T-helper 2 cell treated with Interferon-gamma antibody and Interleukin-4, amounts not matched to agents 5 μg/mL and 100 μg/mL, for 36 hours (primary cell): ENCODE results near the gene ARHGAP10.

Source experiments
- DNase-seq: peaks from one replicate; pipeline ENCODE4 v3.0.0; 2021; ENCODE audit warnings: low spot score
- H3K27ac Mint-ChIP-seq: one replicate; pipeline ENCODE4 v1.8.0; 2021; ENCODE audit warnings: mild to moderate bottlenecking, mixed read lengths
- H3K27me3 Mint-ChIP-seq: one replicate; pipeline ENCODE4 v1.8.0; 2021; ENCODE audit warnings: low read depth, mixed read lengths
- H3K36me3 Mint-ChIP-seq: one replicate; pipeline ENCODE4 v1.8.0; 2021; ENCODE audit warnings: low read depth, mixed read lengths
- H3K4me1 Mint-ChIP-seq: one replicate; pipeline ENCODE4 v1.8.0; 2021; ENCODE audit warnings: low read depth, mixed read lengths
- H3K4me3 Mint-ChIP-seq: one replicate; pipeline ENCODE4 v1.8.0; 2022; ENCODE audit warnings: mild to moderate bottlenecking, moderate library complexity, mixed read lengths
- H3K9me3 Mint-ChIP-seq: one replicate; pipeline ENCODE4 v1.8.0; 2021; ENCODE audit warnings: mixed read lengths

The ARHGAP10 gene

DNA sequence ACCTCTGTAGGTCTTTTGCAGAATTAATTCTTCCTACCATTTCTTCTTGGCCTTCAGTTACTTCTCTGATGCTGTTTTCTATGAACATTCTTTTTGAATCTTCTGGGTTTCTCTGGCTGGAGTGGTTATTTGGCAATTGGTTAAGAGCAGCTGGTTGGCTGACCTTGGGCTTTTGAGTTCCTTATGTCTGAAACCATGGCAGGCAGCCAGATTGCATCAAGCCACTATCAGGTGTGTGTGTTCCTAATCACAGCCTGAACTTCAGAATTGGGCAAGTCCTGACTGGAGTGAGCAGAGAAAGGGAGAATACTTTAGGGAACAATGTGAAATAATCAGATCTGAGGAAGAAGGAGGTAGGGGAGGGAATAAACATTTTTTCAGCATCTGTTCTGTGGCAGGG, 90.2 kb downstream of the ARHGAP10 start:
- peaks cover 24% of the 10 kb centered on the region for H3K36me3 Mint-ChIP-seq
- H3K4me3 Mint-ChIP-seq = no peak overlapping the region
- no peaks in the 10 kb centered on the region for H3K27me3 Mint-ChIP-seq
- no peak overlapping the region for H3K27ac Mint-ChIP-seq
- no peaks in the 10 kb centered on the region for H3K9me3 Mint-ChIP-seq
- peaks cover 3% of the 10 kb centered on the region for H3K4me1 Mint-ChIP-seq
- no peak for DNase-seq

DNA sequence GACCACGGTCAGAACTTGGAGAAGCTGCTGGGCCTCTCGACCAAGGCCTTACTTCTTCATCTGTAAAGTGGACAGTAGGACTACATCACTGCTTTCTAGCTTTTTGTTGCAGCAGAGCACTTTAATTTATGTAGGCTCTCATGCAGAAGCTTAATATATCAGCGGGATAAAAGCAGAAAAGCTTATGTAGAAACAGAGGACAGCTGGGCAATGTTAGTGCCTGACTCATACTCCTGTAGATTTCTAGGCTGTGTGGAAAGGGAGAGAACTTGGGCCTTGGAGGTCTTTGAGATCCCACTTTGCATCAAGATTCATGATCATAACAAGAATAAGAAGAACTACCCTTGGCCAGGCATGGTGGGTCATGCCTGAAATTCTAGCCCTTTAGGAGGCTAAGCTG, 91.2 kb downstream of the ARHGAP10 start:
- Mint-ChIP-seq H3K27ac (no peak overlapping the region), H3K27me3 (no peaks in the 10 kb centered on the region), H3K4me3 (no peak overlapping the region), H3K36me3 (peaks cover 24% of the 10 kb centered on the region), H3K4me1 (peaks cover 3% of the 10 kb centered on the region), H3K9me3 (no peaks in the 10 kb centered on the region)
- no peak for DNase-seq

GRCh38 chr4:147824316-147824715, 92.4 kb downstream of the ARHGAP10 start:
- H3K9me3 Mint-ChIP-seq = no peaks in the 10 kb centered on the region
- no peak for DNase-seq
- no peak overlapping the region for H3K27ac Mint-ChIP-seq
- peaks cover 24% of the 10 kb centered on the region for H3K36me3 Mint-ChIP-seq
- peaks cover 4% of the 10 kb centered on the region for H3K4me1 Mint-ChIP-seq
- H3K4me3 Mint-ChIP-seq = no peak overlapping the region
- no peaks in the 10 kb centered on the region for H3K27me3 Mint-ChIP-seq

DNA sequence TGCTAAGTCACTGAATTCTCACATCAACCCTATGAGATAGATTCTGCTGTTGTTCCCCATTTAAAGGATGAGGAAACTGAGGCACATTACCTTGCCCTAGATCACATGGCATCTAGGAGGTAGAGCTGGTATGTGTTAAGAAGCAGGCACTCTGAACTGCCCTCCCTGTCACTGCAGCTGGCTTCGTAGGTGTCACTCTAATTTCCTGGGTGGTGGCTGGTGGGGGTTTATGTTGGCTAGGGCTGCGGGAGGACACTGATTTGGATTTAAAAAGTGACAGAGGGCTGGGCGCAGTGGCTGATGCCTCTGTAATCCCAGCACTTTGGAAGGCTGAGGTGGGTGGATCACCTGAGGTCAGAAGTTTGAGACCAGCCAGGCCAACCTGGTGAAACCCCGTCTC, 93.0 kb downstream of the ARHGAP10 start:
- DNase-seq = no peak
- H3K4me1 Mint-ChIP-seq = peaks cover 9% of the 10 kb centered on the region
- no peaks in the 10 kb centered on the region for H3K9me3 Mint-ChIP-seq
- no peaks in the 10 kb centered on the region for H3K27me3 Mint-ChIP-seq
- no peak overlapping the region for H3K4me3 Mint-ChIP-seq
- H3K27ac Mint-ChIP-seq = no peak overlapping the region
- peaks cover 26% of the 10 kb centered on the region for H3K36me3 Mint-ChIP-seq

DNA sequence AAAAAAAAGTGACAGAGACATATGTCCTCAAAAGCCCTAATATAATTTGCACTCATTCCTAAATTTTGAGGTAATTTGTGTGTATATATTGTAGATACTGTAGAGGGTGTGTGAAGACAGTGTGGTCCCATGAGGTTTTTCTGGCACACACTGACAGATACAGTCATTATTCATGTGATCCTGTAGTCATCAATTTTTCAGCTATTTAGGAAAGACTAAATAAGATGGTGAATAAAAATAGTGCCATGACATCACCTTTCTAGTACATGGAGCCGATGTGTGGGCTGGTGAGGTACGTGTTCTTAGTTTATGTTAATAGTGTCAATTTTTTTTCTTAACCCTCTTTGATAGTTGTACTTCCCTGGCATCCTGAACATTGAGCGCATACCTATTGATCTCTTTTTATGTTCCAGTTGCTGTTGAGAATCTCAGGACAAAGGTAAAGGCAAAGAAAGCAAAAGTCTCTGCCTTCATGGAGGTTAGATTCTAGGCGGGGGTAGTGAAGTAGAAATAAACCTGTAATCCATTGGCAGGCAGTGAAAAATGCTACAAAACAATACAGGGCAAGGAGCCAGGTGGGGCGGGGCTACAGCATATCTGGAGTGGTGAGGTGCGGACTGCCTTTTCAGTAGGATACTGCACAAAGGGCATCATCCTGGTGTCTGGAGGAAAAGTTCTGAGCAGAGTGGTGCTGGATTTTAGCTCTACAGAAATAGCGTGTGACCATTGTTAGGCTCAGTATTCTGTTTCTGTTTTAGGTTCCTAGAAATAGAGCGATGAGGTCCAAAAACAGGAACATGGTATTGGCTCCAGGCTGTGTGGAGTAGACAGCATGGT, 93.8 kb downstream of the ARHGAP10 start:
- H3K36me3 Mint-ChIP-seq = peaks cover 26% of the 10 kb centered on the region
- no peak overlapping the region for H3K27ac Mint-ChIP-seq

GRCh38 chr4:147826288-147826646, 94.4 kb downstream of the ARHGAP10 start:
- no peak for DNase-seq
- Mint-ChIP-seq H3K4me1 (peaks cover 7% of the 10 kb centered on the region), H3K4me3 (no peak overlapping the region), H3K36me3 (peaks cover 26% of the 10 kb centered on the region), H3K27me3 (no peaks in the 10 kb centered on the region), H3K9me3 (no peaks in the 10 kb centered on the region), H3K27ac (no peak overlapping the region)

More for the DNA sequence above, 93.8 kb downstream of the ARHGAP10 start:
- Mint-ChIP-seq H3K4me1 (peaks cover 9% of the 10 kb centered on the region), H3K4me3 (no peak overlapping the region), H3K27me3 (no peaks in the 10 kb centered on the region), H3K9me3 (no peaks in the 10 kb centered on the region)
- no peak for DNase-seq

DNA sequence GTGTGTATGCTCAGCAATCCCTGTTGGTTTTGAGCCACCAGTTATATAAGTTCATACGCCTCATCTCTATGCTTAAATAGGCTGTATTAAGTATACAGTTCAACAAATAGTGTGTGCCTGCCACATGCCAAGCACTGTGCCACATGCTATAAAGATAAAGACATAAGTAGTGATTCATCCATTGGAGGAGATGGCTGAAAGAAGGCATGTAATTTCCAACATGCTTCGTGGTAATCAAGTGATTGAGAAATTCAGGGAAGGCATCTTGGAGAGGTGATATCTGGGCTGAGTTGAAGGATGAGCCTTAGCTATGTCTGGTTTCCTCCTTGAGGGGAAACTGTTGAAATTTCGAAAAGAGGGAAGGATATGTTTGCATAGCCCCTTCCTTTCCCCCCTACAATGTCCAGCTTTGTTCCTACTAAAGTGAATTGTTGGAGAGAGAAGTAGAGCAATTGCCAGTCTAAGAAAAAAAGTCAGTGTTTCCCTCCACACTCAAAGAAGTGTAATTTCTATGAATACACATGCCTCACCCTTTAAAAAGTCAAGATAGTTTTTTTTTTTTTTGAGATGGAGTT, 96.5 kb downstream of the ARHGAP10 start:
- no peak overlapping the region for H3K27ac Mint-ChIP-seq
- DNase-seq = no peak

DNA sequence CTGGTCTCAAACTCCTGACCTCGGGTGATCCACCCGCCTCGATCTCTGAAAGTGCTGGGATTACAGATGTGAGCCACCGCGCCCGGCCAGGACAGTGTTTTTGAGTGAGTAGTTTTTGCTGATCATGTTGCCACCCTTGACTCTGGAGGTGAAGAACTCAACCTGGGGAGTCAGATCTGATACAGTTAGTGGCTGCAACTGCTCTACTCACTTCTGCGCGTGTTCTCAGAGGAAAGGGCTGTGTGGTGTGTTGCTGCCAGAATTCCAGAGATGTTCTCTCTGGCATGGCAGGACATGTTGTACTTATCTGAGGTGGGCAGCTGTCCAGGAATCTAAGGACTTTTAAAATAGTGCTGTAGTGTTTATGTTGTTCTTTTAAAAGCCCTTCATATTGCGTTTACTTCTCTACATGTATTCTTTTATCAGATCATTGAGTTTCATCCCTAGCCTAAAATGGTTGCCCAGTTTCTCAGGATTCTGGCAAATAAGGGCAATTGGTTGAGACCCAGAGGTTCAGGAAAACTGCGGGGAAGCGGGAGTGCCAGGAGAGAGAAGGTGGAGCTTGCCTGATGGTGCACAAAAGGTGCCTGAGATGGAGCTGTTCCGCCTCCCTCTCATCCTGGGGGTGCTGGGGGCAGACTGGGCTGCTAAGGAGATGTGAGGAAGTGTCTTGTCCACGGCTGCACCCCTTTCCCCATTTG, 97.7 kb downstream of the ARHGAP10 start:
- no peak overlapping the region for H3K4me3 Mint-ChIP-seq
- H3K27me3 Mint-ChIP-seq = no peaks in the 10 kb centered on the region
- no peak overlapping the region for H3K27ac Mint-ChIP-seq
- peaks cover 10% of the 10 kb centered on the region for H3K4me1 Mint-ChIP-seq
- no peak for DNase-seq
- H3K9me3 Mint-ChIP-seq = no peaks in the 10 kb centered on the region
- peaks cover 14% of the 10 kb centered on the region for H3K36me3 Mint-ChIP-seq

More for the DNA sequence above, 96.5 kb downstream of the ARHGAP10 start:
- H3K4me3 Mint-ChIP-seq = no peak overlapping the region
- peaks cover 18% of the 10 kb centered on the region for H3K36me3 Mint-ChIP-seq
- H3K27me3 Mint-ChIP-seq = no peaks in the 10 kb centered on the region
- peaks cover 8% of the 10 kb centered on the region for H3K4me1 Mint-ChIP-seq
- no peaks in the 10 kb centered on the region for H3K9me3 Mint-ChIP-seq

DNA sequence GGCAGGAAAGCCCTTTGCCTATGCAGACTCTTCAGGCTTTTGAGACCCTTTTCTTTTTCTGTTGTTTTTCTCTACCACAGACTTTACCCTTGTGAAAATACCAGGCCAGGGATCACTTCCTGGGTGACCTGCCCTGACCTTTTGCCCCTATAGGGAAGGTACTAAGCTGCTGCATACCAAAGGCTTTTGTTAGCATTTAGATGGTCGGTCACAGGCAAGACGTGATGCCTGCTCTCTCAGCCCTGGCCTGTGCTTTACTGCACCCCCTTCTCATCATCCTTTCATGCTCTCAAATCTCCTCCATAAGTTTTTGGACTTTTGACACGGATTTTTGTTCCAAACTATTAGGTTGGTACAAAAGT, 98.2 kb downstream of the ARHGAP10 start:
- no peak for DNase-seq
- Mint-ChIP-seq H3K4me3 (no peak overlapping the region), H3K27me3 (no peaks in the 10 kb centered on the region)

GRCh38 chr4:147830987-147831386, 99.1 kb downstream of the ARHGAP10 start:
- Mint-ChIP-seq H3K9me3 (no peaks in the 10 kb centered on the region), H3K27me3 (no peaks in the 10 kb centered on the region), H3K36me3 (peaks cover 13% of the 10 kb centered on the region), H3K4me1 (peaks cover 10% of the 10 kb centered on the region), H3K4me3 (no peak overlapping the region), H3K27ac (no peak overlapping the region)
- no peak for DNase-seq

More for the DNA sequence above, 98.2 kb downstream of the ARHGAP10 start:
- Mint-ChIP-seq H3K4me1 (peaks cover 10% of the 10 kb centered on the region), H3K27ac (no peak overlapping the region), H3K9me3 (no peaks in the 10 kb centered on the region), H3K36me3 (peaks cover 13% of the 10 kb centered on the region)

DNA sequence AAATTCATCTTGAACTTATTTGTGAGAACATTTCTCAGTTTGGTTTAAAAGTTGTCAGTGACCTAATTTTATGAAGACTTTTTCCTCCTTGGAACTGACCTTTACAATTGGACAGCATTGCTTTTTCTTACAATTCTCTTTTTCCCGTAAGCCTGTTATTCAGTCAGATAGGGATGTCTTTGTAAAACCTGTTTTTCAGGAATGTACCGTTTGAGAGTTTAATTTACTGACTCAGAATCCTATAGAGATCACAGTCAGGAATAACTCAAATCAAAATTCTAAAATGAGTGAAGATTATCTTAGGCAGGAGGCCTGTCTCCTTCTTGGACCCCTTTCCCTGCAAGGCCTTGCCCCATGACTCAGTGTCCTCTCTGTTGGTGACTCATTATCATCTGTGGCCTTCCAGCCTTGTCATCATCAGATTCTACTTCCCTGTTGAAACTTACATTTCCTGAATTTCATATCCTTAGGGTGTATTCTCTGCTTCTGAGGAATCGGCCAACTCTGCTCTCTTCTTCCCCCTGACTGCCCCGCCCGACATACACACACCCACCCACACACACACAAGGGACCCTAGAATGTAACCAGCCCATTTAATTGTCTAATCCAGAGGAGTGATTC, 99.8 kb downstream of the ARHGAP10 start:
- Mint-ChIP-seq H3K4me1 (peaks cover 10% of the 10 kb centered on the region), H3K9me3 (no peaks in the 10 kb centered on the region), H3K4me3 (no peak overlapping the region), H3K27me3 (no peaks in the 10 kb centered on the region), H3K36me3 (peaks cover 10% of the 10 kb centered on the region), H3K27ac (no peak overlapping the region)
- no peak for DNase-seq

DNA sequence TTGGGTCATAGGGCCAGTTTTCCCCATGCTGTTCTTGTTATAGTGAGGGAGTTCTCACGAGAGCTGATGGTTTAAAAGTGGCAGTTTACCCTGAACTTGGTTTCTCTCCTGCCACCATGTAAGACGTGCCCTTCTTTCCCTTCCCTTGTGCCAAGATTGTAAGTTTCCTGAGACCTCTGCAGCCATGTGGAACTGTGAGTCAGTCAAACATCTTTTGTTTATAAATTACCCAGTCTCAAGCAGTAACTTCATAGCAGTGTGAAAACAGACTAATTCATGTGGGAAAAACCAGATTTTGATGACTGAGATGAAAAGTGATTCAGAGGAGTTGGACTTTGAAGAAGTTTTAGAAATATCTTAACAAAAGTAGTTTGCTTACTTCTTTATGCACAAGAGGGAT, 101.4 kb downstream of the ARHGAP10 start:
- no peaks in the 10 kb centered on the region for H3K27me3 Mint-ChIP-seq
- peaks cover 8% of the 10 kb centered on the region for H3K36me3 Mint-ChIP-seq
- no peaks in the 10 kb centered on the region for H3K9me3 Mint-ChIP-seq
- peaks cover 10% of the 10 kb centered on the region for H3K4me1 Mint-ChIP-seq
- H3K27ac Mint-ChIP-seq = no peak overlapping the region
- H3K4me3 Mint-ChIP-seq = no peak overlapping the region
- no peak for DNase-seq

- Mint-ChIP-seq H3K9me3 (no peaks in the 10 kb centered on the region), H3K27me3 (no peaks in the 10 kb centered on the region), H3K27ac (no peak overlapping the region), H3K4me1 (peaks cover 10% of the 10 kb centered on the region), H3K36me3 (peaks cover 10% of the 10 kb centered on the region), H3K4me3 (no peak overlapping the region)
- DNase-seq = no peak
Measured at GRCh38 chr4:147833741-147834140, 101.9 kb downstream of the ARHGAP10 start.

DNA sequence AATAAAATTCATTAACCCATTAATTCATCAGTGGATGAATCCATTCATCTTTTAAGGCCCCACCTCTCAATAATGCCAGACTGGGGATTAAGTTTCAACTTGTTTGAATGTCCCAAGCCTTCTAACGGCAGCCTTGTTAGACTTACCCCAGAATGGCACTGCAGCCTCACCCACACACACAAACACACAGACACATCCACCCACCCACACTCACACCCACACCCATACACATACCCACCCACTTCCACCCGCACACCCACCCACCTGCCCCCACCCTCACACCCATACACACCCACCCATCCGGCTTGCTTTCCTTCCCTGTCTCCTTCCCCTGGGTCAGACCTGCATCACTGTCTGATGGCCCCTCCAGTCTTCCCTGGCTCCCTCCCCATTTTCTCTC, 102.6 kb downstream of the ARHGAP10 start:
- Mint-ChIP-seq H3K9me3 (no peaks in the 10 kb centered on the region), H3K27me3 (no peaks in the 10 kb centered on the region), H3K4me3 (no peak overlapping the region), H3K27ac (peak overlapping the region; percentile 31), H3K4me1 (peaks cover 8% of the 10 kb centered on the region), H3K36me3 (peaks cover 10% of the 10 kb centered on the region)
- DNase-seq = no peak
